ENCODE measurements around the gene PLEKHG1. TPM values are rescaled to one million over a fixed set of nuclear protein-coding genes. Genes with fewer than 3 reads are reported as not detected.

Gene PLEKHG1
- 2.9 and 6.7 TPM in 2 replicates for total RNA-seq

GRCh38 chr6:150599199-150600009, at the start of gene PLEKHG1:
PLEKHG1 (plus strand) TSS chr6:150599885; CDS start chr6:150733682, 133,797 bp downstream.

Other genes with a start within 250 kb of the PLEKHG1 start
- gene IYD, start 230.9 kb upstream of the PLEKHG1 start, total RNA-seq: not detected in 2 replicates

Measured in mesangial cell (primary cell).